GM21723 (cell line): ENCODE data around the gene COL9A3.

Experiments used
- ATAC-seq: cut with Tn5 transposase; IDR thresholded peaks from one replicate; pipeline ENCODE4 v1.9.1; 2021; ENCODE audit warnings: mild to moderate bottlenecking, moderate library complexity; ENCODE audit not compliant: unreplicated experiment

Gene COL9A3

GRCh38 chr20:62876902-62877816 is 60.3 kb downstream of the COL9A3 start:
- no peak for ATAC-seq

DNA sequence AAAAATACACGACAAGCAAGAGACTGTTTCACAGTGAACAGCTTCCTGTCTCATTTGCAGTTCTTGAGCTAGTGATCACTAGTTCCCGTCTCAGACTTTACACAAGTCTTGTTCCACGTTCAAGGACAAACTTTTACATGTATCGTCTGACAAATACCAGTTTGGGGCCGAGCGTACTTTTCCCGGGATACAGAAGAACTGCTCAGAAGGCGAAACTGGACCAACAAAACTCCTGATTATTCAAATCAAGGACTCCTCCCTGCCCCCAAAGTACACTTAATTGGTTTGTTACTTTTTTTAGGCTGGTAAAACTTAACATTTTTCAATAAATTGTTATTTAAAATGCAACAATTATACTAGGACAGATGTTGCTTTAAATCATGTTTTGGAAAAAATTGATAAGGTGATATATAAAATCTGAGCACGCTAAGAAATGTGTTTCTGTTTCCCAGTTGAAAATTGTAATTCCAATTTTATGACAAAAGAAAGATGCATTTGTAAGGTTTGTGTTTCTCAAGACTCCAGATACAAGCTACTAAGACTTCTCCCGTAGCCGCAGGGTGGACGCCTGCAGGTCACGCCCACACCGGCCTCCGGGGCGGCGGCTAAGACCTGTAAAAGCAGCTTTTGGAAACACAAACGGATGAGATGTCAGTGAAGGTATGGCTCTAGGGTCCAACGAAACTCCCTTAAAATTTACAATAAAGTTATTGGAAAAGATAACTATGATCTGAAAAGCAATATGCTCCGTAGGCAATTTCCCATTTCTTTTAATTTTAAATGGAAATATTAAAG is 61.6 kb downstream of the COL9A3 start:
- ATAC-seq: no peak

GRCh38 chr20:62879275-62880146 is 62.7 kb downstream of the COL9A3 start:
- no peak for ATAC-seq

- no peak for ATAC-seq
Measured at GRCh38 chr20:62880147-62880934, 63.5 kb downstream of the COL9A3 start.

- ATAC-seq: no peak
Measured at GRCh38 chr20:62880935-62881661, 64.2 kb downstream of the COL9A3 start.

DNA sequence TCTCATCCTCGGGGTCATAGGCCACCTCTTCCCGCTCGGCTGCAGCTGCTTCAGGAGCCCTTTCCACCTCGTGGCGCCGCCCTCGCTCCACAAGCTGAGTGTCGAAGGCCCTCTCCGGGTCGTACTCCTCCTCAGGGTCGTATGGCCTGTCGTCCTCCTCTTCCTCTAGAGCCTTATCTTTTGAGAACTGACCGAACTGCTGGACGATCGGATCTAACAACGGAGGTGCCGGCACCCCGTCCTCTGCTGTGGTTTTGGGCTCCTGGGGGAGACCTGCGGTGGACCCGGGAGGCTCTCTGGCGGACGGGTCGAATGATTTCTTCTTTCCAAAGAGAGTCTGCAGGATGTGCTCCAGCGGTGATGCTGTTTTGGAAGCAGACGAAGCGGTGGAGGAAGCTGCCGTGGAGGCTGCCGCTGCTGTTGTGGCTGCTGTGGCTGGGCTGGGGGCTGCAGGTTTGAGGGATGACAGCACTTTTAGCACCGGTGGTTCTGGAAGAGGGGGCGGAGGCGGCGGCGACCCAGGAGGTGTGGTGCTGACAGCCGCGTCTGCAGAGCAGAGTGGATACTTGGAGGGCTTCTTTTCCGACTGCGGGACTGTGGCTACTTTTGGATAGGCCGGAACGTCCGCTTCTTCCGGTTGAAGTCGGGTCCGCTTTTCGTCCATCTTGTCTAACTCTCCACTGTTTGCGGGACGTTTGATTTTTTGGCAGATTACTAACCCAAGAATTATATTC is 65.0 kb downstream of the COL9A3 start:
- ATAC-seq: no peak

GRCh38 chr20:62882426-62882825 is 65.6 kb downstream of the COL9A3 start:
- ATAC-seq: no peak

DNA sequence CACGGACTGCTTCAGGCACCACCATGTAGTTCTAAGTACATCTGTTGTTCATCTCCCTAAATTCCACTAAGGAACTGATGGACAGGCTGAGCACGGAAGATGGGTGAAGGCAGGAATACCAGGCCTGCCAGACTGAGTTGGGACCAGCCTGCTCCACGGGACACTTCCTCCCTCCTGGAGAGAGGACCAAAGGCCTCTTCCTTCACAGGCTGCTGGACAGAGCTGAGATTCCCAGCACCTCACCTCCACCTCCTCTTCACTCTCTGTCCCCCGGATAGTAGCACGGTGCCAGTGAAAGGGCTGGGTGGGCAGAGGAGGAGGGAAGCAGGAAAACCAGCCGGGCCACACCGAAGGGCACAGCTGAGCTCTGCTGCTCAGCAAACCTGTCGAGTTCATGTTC is 67.7 kb downstream of the COL9A3 start:
- ATAC-seq: no peak

DNA sequence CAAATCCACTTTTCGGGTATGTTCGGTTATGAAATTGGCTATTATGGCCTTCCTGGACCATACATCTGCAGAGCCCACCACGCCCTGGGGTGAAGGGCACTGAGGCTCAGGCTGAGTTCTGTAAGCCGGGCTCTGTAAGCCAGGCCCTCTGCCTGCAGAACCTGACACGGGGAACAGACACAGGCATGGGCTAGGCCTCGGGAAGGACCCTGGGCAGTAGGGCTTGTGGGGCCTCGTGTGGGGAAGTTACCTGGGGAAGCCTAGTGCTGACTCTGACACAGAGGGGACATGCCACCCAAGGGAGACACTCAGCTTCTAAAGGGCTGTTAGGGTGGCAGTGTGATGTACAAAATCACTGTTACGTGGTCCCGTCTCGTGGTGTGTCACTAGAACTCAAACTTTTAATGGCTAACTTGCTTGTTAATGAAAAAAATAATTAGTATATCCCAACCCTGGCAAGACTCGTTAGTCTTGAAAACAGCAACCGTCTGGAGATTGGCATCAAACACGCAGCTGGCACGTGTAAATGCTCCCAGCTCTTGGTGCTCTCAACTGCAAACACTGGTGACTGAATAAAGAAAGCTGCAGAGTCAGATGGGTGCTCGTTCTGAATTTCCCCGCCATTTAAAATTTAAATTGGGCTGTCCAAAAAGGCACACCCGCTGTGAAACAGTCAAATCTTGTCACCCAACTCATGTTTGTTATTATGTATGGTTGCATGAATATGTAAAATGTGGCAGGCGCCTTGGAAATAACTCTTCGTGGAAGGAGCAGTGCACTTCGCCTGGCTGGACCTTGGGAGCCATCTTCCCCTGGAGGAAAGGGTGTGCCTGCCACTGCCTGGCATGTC is 68.4 kb downstream of the COL9A3 start:
- ATAC-seq: no peak

- no peak for ATAC-seq
Measured at GRCh38 chr20:62885896-62886708, 69.3 kb downstream of the COL9A3 start.

- ATAC-seq: no peak
Measured at GRCh38 chr20:62886709-62887058, 69.8 kb downstream of the COL9A3 start.

GRCh38 chr20:62887152-62887859 is 70.5 kb downstream of the COL9A3 start:
- no peak for ATAC-seq

DNA sequence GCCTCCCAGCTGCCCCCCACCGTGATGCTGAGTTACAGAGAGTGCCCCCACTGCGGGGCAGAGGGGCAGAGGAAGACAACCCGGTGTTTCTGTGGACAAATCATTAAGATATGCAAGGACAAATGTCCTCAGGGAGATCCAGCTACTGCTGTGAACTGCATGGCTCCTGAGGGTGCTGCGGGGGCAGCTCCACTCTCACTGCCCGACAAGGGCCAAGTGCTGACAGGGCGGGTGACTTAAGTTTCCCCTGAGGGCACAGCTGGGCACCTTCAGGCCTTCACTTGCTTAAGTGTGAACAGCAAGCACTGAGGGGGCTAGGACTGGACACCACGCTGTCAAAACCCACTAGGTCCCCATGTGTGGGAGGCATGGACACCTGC is 71.0 kb downstream of the COL9A3 start:
- no peak for ATAC-seq

DNA sequence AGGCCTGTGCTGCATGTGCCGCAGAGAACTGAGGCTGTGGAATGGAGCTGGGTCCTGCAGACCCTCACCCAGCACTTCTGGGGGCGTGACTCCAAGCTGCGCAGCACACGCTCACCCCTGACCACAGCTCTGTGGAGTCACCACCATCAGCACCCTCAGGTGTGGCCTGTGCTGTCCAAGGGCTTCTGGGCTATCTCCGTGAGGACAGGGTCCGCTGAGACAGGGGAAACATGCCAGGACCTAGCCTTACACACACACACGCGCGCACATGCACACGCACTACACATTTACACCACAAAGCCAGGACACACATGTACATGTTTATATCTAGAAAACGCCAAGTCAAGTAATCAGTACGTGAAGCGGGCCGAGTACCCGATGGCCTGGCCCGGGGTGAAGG is 71.6 kb downstream of the COL9A3 start:
- ATAC-seq: no peak

DNA sequence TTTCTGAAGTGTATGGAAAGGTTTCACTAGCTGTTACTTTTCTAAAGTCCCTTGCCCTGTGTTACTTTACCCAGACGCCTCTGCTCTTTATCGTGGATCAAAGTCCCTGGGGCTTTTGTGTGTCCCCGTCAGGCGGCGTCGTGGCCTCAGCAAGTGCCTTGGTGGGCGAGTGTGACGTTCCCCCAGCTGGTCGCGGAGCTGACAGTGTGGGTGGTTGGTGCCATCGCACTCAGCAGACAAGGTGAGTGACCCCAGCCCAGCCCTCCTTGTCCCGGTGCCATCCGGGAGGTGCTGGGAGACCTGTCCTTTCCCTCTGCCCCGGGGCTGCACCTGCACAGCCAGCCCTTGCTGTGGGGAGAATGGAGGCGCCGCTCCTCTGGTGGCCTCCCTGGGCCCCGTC is 72.1 kb downstream of the COL9A3 start:
- no peak for ATAC-seq

DNA sequence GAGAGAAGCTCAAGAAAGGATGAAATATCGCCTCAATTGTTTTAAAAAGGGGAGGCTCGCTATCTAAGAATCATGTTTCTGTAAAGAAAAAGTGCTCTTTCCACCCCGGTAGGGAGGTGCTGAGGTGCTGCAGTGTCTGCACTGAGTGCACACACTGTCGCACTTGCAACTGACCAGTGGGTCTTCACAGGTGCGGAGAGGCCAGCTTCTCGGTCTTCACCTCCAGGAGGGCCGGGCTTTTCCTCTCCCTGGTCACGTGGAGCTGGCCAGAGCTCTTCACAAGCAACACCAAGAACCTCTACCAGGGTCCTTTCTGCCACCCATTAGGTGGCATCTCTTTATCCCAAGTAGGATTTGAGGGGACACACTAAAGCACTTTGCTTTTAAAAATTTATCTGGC is 72.6 kb downstream of the COL9A3 start:
- no peak for ATAC-seq

GRCh38 chr20:62889871-62890270 is 73.0 kb downstream of the COL9A3 start:
- no peak for ATAC-seq
